Retina (tissue), 1 donor: ENCODE results near the gene MAP3K1.

ENCODE experiments used
- DNase-seq: peaks from one replicate; pipeline ENCODE4 v3.0.0-alpha.2; 2016

MAP3K1 gene

GRCh38 chr5:56851258-56851941, 36.1 kb downstream of the MAP3K1 start:
- DNase-seq: no peak

GRCh38 chr5:56852228-56853000, 37.1 kb downstream of the MAP3K1 start:
- DNase-seq: no peak

- DNase-seq: no peak
Observed at GRCh38 chr5:56853698-56854097, 38.3 kb downstream of the MAP3K1 start.

- DNase-seq: no peak
Observed at GRCh38 chr5:56854920-56855319, 39.6 kb downstream of the MAP3K1 start.

- DNase-seq: no peak
Observed at GRCh38 chr5:56856541-56857178, 41.3 kb downstream of the MAP3K1 start.

- DNase-seq: no peak
Observed at GRCh38 chr5:56858777-56859442, 43.6 kb downstream of the MAP3K1 start.

GRCh38 chr5:56861893-56862485, 46.6 kb downstream of the MAP3K1 start:
- no peak for DNase-seq

GRCh38 chr5:56862909-56863308, 47.6 kb downstream of the MAP3K1 start:
- no peak for DNase-seq

- no peak for DNase-seq
Observed at GRCh38 chr5:56871777-56872176, 56.4 kb downstream of the MAP3K1 start.

- DNase-seq: no peak
Observed at GRCh38 chr5:56873056-56873455, 57.7 kb downstream of the MAP3K1 start.

GRCh38 chr5:56876327-56876726, 61.0 kb downstream of the MAP3K1 start:
- DNase-seq: no peak

GRCh38 chr5:56881571-56881970, 66.2 kb downstream of the MAP3K1 start:
- DNase-seq: no peak

- no peak for DNase-seq
Observed at GRCh38 chr5:56893251-56893951, 78.1 kb downstream of the MAP3K1 start.

- DNase-seq: no peak
Observed at GRCh38 chr5:56896763-56897162, 81.4 kb downstream of the MAP3K1 start.

GRCh38 chr5:56898213-56898612, 82.9 kb downstream of the MAP3K1 start:
- DNase-seq: no peak

GRCh38 chr5:56900395-56900794, 85.0 kb downstream of the MAP3K1 start:
- DNase-seq: no peak

GRCh38 chr5:56900858-56901578, 85.7 kb downstream of the MAP3K1 start:
- peak; percentile 55 for DNase-seq

- no peak for DNase-seq
Observed at GRCh38 chr5:56908942-56909293, 93.6 kb downstream of the MAP3K1 start.

GRCh38 chr5:56909294-56910209, 94.2 kb downstream of the MAP3K1 start, which contains the start of gene SETD9:
SETD9 (plus strand) TSS chr5:56909596; CDS start chr5:56909646, 50 bp downstream.
- DNase-seq: peak; percentile 97

- no peak for DNase-seq
Observed at GRCh38 chr5:56910210-56910965, 95.0 kb downstream of the MAP3K1 start.
